Measurements from ENCODE around the gene MEGF8. TPM values are rescaled to one million over a fixed set of nuclear protein-coding genes. Genes with fewer than 3 reads are reported as not detected.

MEGF8 gene
- total and polyA plus RNA-seq, 10 of the 15 experiments (the other 5 are each of a cell fraction or from before 2014, with no cell fraction given) = 0.43 to 12.8 (median 2.7) TPM

- TF ChIP-seq PKNOX1 (IDR thresholded peaks at IDR 0.05) (peak; percentile 78), BMI1 (IDR thresholded peaks at IDR 0.05; ENCODE audit: borderline replicate concordance) (peak; percentile 84), MXI1 (IDR thresholded peaks at IDR 0.05; ENCODE audit: low read depth, low read length) (peak; percentile 45; the same call in 1 of the 2 replicates)
These were observed 27.1 kb downstream of the MEGF8 start (continued) for GRCh38 chr19:42352301-42353259.

GRCh38 chr19:42353341-42354015 is 28.0 kb downstream of the MEGF8 start:
- H3K4me2 ChIP-seq (ENCODE audit: control insufficient read depth, insufficient read depth) = no peak overlapping the region
- H3K36me3 ChIP-seq (ENCODE audit: control insufficient read depth in 2 of 2, insufficient read depth in 2 of 2, low read length in 1 of 2) = no peaks in the 10 kb centered on the region; a peak in 1 of 4 replicates
- no peaks in the 10 kb centered on the region for H3K4me1 ChIP-seq (ENCODE audit: control insufficient read depth, insufficient read depth, low read length)
- RAD21 ChIA-PET (ENCODE audit: unreplicated experiment) = no interaction called here
- no peak overlapping the region for H3K27ac ChIP-seq (ENCODE audit: control insufficient read depth, insufficient read depth)
- SMC1A ChIA-PET (ENCODE audit: uncharacterized antibody, unreplicated experiment) = interaction anchor here (1.1 kb wide), 1 partner anchor 9 kb away, joined by 3 read pairs; no protein-coding TSS in a partner anchor
- no TSS peak for BruUV-seq (replicated peaks)
- no peaks in the 10 kb centered on the region for H3K27me3 ChIP-seq (replicated peaks in 1 of 2; ENCODE audit: control insufficient read depth in 2 of 2, insufficient read depth in 2 of 2, low read length in 1 of 2)
- 88% methylated on average over 29 of the region's 29 CpGs for WGBS (ENCODE audit: insufficient coverage, insufficient replicate concordance, low lambda C conversion rate, missing lambda C conversion rate)
- FAIRE-seq (no peak), DNase-seq (ENCODE audit: low read depth, low spot score) (no peak), ATAC-seq (no peak)
- intact Hi-C loops (cut with micrococcal nuclease; ENCODE audit: unreplicated experiment) (no loop called here), in situ Hi-C loops (cut with MboI) (no loop called here)
- H4K20me1 ChIP-seq (ENCODE audit: control insufficient read depth, insufficient read depth) = no peaks in the 10 kb centered on the region
- H3K4me3 ChIP-seq = no peak overlapping the region
- H3K9ac ChIP-seq (ENCODE audit: control insufficient read depth, insufficient read depth, low read length) = no peak overlapping the region
- no peak overlapping the region for H2AFZ ChIP-seq (ENCODE audit: control insufficient read depth, low read depth, low read length)
- H3K79me2 ChIP-seq (ENCODE audit: control insufficient read depth, insufficient read depth, low read length) = no peaks in the 10 kb centered on the region
- CTCF ChIA-PET = no interaction called here
- POLR2A ChIA-PET = no interaction called here
- H3K9me3 ChIP-seq (replicated peaks; ENCODE audit: control insufficient read depth, insufficient read depth, low read length) = no peaks in the 10 kb centered on the region
- TF ChIP-seq GABPA (IDR thresholded peaks at IDR 0.05; ENCODE audit: low read depth) (no peak), SMC3 (IDR thresholded peaks at IDR 0.05; ENCODE audit: borderline replicate concordance, low read length) (no peak), CBX3 (IDR thresholded peaks at IDR 0.05; ENCODE audit: borderline replicate concordance, low read depth) (no peak), CHD1 (IDR thresholded peaks at IDR 0.05; ENCODE audit: low read depth, low read length) (no peak), HDAC6 (IDR thresholded peaks at IDR 0.05; ENCODE audit: unreplicated experiment) (no peak), NFYA (IDR thresholded peaks at IDR 0.05; ENCODE audit: borderline replicate concordance, low read depth, low read length) (no peak), EGR1 (IDR thresholded peaks at IDR 0.05; ENCODE audit: borderline replicate concordance in 1 of 2, low read depth in 2 of 2, low read length in 2 of 2) (no peak), NKRF (conservative IDR thresholded peaks at IDR 0.05) (no peak), TCF12 (IDR thresholded peaks at IDR 0.05; ENCODE audit: low read depth, low read length) (no peak), CTCF (IDR thresholded peaks at IDR 0.05 in 2 of 3, conservative IDR thresholded peaks at IDR 0.05 in 1 of 3; ENCODE audit: control insufficient read depth in 2 of 3, extremely low read depth in 1 of 3, insufficient read depth in 1 of 3, low read depth in 3 of 3, low read length in 3 of 3) (no peak)

Measured in GM12878 (cell line).